ENCODE measurements around the gene CHD9.

Gene CHD9

DNA sequence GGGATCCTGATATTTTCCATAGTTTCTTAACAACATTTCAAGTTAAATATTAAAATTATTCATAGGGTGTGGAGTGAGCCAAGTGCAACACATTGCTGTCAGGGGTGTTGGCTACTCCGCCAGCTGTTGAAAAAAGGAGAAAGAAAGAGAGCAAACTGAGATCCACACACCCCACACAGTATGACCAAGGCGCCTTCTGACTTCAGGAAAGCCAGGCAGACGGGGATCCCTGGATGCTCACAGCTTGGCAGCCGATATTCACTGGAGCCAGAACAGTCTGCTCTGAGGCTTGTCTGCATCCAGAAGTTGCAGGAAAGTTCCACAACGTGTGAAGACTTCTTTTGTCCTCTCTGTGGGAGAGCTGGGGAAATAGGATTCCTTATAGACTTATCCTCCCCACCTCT is 11.4 kb upstream of the CHD9 start:
- POLR2A ChIA-PET, result no interaction called here
- CTCF ChIA-PET, result no interaction called here
- no peak overlapping the region for H3K27ac ChIP-seq (ENCODE audit: extremely low read depth, low read depth, low read length)

DNA sequence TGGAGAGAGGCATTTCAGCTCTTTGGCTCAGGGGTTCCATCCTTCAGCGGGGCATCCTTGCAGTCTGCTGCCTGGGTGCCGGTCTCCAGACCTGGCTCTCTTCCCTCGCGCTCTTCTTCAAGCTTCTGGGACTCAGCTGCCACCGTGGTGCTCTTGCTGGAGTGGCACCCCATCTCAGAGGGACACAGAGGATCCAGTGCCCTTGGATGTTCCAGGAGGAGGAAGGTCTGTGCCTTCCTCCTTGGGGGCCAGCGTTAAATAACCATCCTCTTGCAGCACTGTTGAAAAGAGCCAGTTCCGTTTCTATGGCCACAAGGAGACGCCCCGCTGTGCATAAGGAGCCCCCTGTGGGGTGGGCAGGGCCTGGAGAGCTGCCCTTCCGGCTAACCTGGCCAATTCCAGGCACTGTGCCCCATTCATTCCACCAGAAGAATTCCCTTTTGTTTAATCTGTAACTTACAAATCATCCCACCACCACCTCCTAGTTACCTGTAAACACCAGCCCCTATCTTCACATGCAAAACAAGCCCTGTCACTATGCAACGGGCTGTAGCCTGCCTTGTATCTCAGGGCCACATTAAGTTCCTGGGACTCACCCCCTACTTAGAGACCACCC is 10.7 kb upstream of the CHD9 start:
- H3K9me3 ChIP-seq (ENCODE audit: control insufficient read depth, insufficient read depth, low read depth, low read length), result no peaks in the 10 kb centered on the region
- ChIA-PET CTCF (no interaction called here), POLR2A (interaction anchor here (1.3 kb wide), 1 partner anchor 47 kb away, joined by 3 read pairs; no protein-coding TSS in a partner anchor)
- H3K27ac ChIP-seq (ENCODE audit: extremely low read depth, low read depth, low read length), result no peak overlapping the region
- no peaks in the 10 kb centered on the region for H3K4me1 ChIP-seq (ENCODE audit: control insufficient read depth, insufficient read depth, low read length)
- TF ChIP-seq ZNF140 (tag by site-specific recombination; IDR thresholded peaks at IDR 0.05) (no peak), ZNF112 (tag by site-specific recombination; IDR thresholded peaks at IDR 0.05) (no peak), ZIC2 (tag by site-specific recombination; IDR thresholded peaks at IDR 0.05) (peak; percentile 46; the same call in 1 of the 2 replicates), ZNF555 (tag by site-specific recombination; conservative IDR thresholded peaks at IDR 0.05) (no peak)
- TF ChIP-seq, protein P1, sequence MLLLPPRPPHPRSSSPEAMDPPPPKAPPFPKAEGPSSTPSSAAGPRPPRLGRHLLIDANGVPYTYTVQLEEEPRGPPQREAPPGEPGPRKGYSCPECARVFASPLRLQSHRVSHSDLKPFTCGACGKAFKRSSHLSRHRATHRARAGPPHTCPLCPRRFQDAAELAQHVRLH (tag by site-specific recombination; IDR thresholded peaks at IDR 0.05), result no peak
- TF ChIP-seq, protein P2, sequence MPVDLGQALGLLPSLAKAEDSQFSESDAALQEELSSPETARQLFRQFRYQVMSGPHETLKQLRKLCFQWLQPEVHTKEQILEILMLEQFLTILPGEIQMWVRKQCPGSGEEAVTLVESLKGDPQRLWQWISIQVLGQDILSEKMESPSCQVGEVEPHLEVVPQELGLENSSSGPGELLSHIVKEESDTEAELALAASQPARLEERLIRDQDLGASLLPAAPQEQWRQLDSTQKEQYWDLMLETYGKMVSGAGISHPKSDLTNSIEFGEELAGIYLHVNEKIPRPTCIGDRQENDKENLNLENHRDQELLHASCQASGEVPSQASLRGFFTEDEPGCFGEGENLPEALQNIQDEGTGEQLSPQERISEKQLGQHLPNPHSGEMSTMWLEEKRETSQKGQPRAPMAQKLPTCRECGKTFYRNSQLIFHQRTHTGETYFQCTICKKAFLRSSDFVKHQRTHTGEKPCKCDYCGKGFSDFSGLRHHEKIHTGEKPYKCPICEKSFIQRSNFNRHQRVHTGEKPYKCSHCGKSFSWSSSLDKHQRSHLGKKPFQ (tag by site-specific recombination; IDR thresholded peaks at IDR 0.05), result no peak
- H3K4me3 ChIP-seq (ENCODE audit: low read depth, low read length), result no peak overlapping the region
- H3K36me3 ChIP-seq (ENCODE audit: control insufficient read depth in 2 of 2, insufficient read depth in 1 of 2, low read length in 2 of 2), result no peaks in the 10 kb centered on the region

More for the DNA sequence above, 11.4 kb upstream of the CHD9 start:
- Histone ChIP-seq H3K36me3 (ENCODE audit: control insufficient read depth in 2 of 2, insufficient read depth in 1 of 2, low read length in 2 of 2) (no peaks in the 10 kb centered on the region), H3K9me3 (ENCODE audit: control insufficient read depth, insufficient read depth, low read depth, low read length) (no peaks in the 10 kb centered on the region), H3K4me3 (ENCODE audit: low read depth, low read length) (no peak overlapping the region), H3K4me1 (ENCODE audit: control insufficient read depth, insufficient read depth, low read length) (no peaks in the 10 kb centered on the region)
- no peak for TF ChIP-seq ZNF311 (tag by site-specific recombination; IDR thresholded peaks at IDR 0.05; ENCODE audit: borderline replicate concordance)
- TF ChIP-seq, protein P3, sequence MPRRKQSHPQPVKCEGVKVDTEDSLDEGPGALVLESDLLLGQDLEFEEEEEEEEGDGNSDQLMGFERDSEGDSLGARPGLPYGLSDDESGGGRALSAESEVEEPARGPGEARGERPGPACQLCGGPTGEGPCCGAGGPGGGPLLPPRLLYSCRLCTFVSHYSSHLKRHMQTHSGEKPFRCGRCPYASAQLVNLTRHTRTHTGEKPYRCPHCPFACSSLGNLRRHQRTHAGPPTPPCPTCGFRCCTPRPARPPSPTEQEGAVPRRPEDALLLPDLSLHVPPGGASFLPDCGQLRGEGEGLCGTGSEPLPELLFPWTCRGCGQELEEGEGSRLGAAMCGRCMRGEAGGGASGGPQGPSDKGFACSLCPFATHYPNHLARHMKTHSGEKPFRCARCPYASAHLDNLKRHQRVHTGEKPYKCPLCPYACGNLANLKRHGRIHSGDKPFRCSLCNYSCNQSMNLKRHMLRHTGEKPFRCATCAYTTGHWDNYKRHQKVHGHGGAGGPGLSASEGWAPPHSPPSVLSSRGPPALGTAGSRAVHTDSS (tag by site-specific recombination; IDR thresholded peaks at IDR 0.05), result no peak
- TF ChIP-seq ZNF341 (tag by site-specific recombination; IDR thresholded peaks at IDR 0.05; ENCODE audit: low read depth), result no peak
- TF ChIP-seq ZBTB48 (tag by site-specific recombination; IDR thresholded peaks at IDR 0.05), result no peak
- TF ChIP-seq, protein P4, sequence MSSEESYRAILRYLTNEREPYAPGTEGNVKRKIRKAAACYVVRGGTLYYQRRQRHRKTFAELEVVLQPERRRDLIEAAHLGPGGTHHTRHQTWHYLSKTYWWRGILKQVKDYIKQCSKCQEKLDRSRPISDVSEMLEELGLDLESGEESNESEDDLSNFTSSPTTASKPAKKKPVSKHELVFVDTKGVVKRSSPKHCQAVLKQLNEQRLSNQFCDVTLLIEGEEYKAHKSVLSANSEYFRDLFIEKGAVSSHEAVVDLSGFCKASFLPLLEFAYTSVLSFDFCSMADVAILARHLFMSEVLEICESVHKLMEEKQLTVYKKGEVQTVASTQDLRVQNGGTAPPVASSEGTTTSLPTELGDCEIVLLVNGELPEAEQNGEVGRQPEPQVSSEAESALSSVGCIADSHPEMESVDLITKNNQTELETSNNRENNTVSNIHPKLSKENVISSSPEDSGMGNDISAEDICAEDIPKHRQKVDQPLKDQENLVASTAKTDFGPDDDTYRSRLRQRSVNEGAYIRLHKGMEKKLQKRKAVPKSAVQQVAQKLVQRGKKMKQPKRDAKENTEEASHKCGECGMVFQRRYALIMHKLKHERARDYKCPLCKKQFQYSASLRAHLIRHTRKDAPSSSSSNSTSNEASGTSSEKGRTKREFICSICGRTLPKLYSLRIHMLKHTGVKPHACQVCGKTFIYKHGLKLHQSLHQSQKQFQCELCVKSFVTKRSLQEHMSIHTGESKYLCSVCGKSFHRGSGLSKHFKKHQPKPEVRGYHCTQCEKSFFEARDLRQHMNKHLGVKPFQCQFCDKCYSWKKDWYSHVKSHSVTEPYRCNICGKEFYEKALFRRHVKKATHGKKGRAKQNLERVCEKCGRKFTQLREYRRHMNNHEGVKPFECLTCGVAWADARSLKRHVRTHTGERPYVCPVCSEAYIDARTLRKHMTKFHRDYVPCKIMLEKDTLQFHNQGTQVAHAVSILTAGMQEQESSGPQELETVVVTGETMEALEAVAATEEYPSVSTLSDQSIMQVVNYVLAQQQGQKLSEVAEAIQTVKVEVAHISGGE (tag by site-specific recombination; conservative IDR thresholded peaks at IDR 0.05; ENCODE audit: low read depth), result no peak
- no peak for TF ChIP-seq MEIS1 (CRISPR knock-in tag; IDR thresholded peaks at IDR 0.05; ENCODE audit: borderline replicate concordance)

DNA sequence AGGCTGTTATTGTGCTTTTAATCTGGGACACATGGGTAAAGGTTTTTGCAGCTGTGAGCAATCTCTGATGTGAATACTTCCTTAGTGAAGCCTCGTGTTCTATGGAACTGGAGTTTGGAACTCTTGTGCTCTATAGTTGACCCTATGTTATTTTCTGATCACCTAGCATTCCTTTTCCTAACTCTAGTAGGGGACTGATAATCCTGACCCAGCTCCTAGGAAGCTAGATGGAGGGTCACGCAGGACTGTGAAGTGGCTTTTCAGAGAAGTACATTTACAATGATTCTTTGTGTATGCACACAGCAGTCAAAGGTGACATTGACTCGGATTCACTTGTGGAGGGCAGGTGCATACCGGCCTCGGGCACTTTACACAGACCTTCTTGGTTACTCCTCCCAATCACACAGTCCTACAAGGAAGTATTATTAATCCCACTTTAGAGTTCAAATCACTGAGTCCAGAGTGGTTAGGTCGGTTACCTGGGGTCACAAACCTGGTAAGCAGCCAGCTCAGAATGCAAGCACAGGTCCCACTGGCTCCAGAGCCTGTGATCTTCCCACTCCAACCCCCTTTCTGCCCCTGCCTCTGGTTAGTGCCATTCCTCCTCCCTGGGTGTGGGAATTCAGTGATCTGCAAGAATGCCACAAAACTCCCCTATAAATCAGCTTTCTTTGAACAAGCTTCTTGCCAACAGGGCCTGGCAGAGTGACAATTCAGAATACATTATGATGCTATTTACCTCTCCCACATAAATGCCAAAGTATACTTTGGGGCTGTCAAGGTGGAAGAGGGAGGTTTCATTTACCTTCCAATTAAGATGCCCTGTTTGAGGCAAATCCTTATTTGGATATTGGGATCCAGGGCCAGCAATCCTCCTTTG is 9.2 kb upstream of the CHD9 start:
- H3K27ac ChIP-seq (ENCODE audit: extremely low read depth, low read depth, low read length), result no peak overlapping the region
- CTCF ChIA-PET, result no interaction called here
- no peaks in the 10 kb centered on the region for H3K4me1 ChIP-seq (ENCODE audit: control insufficient read depth, insufficient read depth, low read length)
- no peaks in the 10 kb centered on the region for H3K9me3 ChIP-seq (ENCODE audit: control insufficient read depth, insufficient read depth, low read depth, low read length)
- H3K4me3 ChIP-seq (ENCODE audit: low read depth, low read length), result no peak overlapping the region
- POLR2A ChIA-PET, result no interaction called here
- H3K36me3 ChIP-seq (ENCODE audit: control insufficient read depth in 2 of 2, insufficient read depth in 1 of 2, low read length in 2 of 2), result no peaks in the 10 kb centered on the region
- TF ChIP-seq ZNF121 (tag by site-specific recombination; IDR thresholded peaks at IDR 0.05) (no peak), YY2 (tag by site-specific recombination; IDR thresholded peaks at IDR 0.05) (no peak), WT1 (tag by site-specific recombination; IDR thresholded peaks at IDR 0.05) (no peak), ZNF624 (tag by site-specific recombination; IDR thresholded peaks at IDR 0.05) (no peak), MZF1 (tag by site-specific recombination; IDR thresholded peaks at IDR 0.05; ENCODE audit: borderline replicate concordance) (no peak), ZNF544 (tag by site-specific recombination; IDR thresholded peaks at IDR 0.05) (no peak)
- TF ChIP-seq, protein P5, sequence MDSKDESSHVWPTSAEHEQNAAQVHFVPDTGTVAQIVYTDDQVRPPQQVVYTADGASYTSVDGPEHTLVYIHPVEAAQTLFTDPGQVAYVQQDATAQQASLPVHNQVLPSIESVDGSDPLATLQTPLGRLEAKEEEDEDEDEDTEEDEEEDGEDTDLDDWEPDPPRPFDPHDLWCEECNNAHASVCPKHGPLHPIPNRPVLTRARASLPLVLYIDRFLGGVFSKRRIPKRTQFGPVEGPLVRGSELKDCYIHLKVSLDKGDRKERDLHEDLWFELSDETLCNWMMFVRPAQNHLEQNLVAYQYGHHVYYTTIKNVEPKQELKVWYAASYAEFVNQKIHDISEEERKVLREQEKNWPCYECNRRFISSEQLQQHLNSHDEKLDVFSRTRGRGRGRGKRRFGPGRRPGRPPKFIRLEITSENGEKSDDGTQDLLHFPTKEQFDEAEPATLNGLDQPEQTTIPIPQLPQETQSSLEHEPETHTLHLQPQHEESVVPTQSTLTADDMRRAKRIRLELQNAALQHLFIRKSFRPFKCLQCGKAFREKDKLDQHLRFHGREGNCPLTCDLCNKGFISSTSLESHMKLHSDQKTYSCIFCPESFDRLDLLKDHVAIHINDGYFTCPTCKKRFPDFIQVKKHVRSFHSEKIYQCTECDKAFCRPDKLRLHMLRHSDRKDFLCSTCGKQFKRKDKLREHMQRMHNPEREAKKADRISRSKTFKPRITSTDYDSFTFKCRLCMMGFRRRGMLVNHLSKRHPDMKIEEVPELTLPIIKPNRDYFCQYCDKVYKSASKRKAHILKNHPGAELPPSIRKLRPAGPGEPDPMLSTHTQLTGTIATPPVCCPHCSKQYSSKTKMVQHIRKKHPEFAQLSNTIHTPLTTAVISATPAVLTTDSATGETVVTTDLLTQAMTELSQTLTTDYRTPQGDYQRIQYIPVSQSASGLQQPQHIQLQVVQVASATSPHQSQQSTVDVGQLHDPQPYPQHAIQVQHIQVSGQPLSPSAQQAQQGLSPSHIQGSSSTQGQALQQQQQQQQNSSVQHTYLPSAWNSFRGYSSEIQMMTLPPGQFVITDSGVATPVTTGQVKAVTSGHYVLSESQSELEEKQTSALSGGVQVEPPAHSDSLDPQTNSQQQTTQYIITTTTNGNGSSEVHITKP (tag by site-specific recombination; IDR thresholded peaks at IDR 0.05), result peak; percentile 36; the same call in 1 of the 2 replicates

Data from HEK293 (cell line).